OCI-LY1 (cell line): ENCODE data around the gene ZFYVE19.

Experiments
- EZH2 ChIP-seq: fragments of 200-600 bp; sonication (generic), shearing (Covaris generic); IDR thresholded peaks from 2 replicates; pipeline ENCODE4 v1.8.0; 2017; ENCODE audit warnings: borderline replicate concordance, mixed run types, mild to moderate bottlenecking, antibody characterized with exemption, low read length, moderate library complexity, mixed read lengths
- TF ChIP-seq, protein P1 (sequence below): fragments of 200-600 bp; sonication (generic), shearing (Covaris generic); IDR thresholded peaks from 2 replicates; pipeline ENCODE4 v1.5.1; 2017; ENCODE audit warnings: mild to moderate bottlenecking, antibody characterized with exemption, low read length, moderate library complexity, mixed read lengths

DNA sequence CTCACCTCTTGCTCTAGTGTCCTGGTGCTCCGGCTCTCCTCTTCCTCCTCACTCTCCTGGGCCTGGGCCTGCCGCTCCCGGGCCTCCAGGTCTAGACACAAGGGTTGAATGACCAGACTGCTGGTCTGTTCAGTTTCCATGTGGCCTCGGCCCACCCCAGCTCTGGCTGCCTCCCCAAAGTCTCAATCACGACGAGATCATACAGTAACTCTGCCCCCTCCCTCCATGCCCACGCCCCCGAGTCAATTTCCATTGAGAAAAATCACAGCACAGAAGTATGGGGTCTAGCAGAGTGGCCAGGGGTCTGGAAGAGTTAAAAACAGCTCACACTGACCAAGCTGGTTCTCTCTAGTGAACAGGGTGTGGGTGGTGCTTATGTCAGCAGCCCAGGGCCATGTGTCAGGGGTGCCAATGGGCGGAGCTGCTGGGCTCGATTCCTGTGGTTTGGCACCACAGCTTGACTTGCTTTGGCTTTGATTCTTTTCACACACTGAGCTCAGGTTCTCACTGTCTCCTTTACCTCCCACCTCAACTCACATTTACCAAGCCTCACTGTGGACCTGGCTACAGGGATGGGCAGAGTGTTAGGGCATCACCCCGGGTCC, 30.2 kb upstream of the ZFYVE19 start:
- TF ChIP-seq, protein P1, sequence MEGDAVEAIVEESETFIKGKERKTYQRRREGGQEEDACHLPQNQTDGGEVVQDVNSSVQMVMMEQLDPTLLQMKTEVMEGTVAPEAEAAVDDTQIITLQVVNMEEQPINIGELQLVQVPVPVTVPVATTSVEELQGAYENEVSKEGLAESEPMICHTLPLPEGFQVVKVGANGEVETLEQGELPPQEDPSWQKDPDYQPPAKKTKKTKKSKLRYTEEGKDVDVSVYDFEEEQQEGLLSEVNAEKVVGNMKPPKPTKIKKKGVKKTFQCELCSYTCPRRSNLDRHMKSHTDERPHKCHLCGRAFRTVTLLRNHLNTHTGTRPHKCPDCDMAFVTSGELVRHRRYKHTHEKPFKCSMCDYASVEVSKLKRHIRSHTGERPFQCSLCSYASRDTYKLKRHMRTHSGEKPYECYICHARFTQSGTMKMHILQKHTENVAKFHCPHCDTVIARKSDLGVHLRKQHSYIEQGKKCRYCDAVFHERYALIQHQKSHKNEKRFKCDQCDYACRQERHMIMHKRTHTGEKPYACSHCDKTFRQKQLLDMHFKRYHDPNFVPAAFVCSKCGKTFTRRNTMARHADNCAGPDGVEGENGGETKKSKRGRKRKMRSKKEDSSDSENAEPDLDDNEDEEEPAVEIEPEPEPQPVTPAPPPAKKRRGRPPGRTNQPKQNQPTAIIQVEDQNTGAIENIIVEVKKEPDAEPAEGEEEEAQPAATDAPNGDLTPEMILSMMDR = no peak
- no peak for TF ChIP-seq EZH2
